RPMI8226 (cell line): ENCODE measurements around the gene MRPL47.
A peak's percentile ranks its signal among the peaks of the same experiment; 100 is the strongest.
"Not testable (repeated sequence)": the region's sequence is repeated elsewhere in the genome, so short reads cannot be mapped to it uniquely, and the experiment has no call there.

ENCODE experiments used
- DNase-seq: peaks from one replicate; pipeline ENCODE4 v3.0.0-alpha.2; 2015

The MRPL47 gene

DNA sequence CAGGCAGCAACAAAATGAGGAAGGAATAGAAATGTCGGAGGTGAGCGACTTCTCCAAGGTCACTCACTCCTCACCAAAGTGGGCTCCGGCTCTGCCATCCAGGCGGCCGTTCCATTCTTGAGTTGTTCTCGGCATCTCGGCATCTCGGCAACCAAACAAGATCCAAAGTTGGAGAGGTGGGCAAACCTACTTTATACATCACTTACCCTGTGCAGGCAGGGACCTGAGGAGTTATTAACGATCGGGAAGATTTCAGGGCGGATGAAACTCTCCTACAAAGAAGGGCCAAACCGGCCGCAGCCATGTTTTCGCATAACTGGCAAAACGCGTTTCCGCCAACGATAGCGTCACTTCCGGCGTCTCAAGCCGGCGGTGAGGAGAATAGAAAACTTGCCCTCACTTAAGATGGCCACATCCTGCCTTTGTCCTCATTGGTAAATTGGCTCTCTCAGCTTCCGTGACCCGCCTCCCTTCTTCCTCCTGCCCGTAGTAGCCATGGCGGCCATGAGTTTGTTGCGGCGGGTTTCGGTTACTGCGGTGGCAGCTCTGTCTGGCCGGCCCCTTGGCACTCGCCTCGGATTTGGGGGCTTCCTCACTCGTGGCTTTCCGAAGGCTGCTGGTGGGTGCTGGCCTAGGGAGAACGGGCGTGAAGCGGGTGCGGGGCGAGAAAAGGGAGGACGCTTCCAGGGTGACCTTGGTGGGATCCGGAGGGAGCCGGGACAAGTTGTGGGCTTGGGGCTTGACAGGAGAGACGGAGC is at the start of gene MRPL47, which contains the start of gene NDUFB5:
MRPL47 (minus strand) TSS at position 318 of the 758 bp plus-strand sequence; CDS start at position 304, 14 bp downstream.
NDUFB5 (plus strand) TSS at position 474 of the 758 bp plus-strand sequence; CDS start at position 496, 22 bp downstream.
- peak; percentile 100 for DNase-seq

DNA sequence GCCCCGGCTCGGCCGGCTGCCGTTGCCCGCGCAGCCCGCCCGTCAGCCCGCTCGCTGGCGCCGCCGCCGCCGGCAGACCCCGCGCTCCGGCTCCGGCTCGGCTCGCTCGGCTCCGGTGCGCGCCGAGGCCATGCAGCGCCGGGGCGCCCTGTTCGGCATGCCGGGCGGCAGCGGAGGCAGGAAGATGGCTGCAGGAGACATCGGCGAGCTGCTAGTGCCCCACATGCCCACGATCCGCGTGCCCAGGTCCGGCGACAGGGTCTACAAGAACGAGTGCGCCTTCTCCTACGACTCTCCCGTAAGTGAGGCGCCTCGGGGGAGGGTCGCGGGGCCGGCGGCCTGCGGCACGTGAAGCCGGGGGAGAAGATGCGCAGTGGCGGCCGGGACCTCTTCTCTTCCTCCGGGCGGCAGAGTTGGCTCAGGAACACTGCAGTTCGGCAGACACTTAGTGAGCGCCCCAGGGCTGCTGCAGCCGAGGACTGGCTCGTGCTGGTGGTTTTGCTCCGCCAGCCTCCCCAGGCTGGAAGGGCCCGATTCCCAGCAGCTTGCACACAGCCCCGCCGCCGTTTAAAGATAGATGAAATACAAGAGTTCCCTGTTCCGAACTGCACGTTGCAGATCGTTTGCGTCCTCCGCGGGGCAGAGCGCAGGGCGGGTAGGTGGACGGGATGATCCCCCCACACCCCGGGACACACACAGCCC is 48.8 kb upstream of the MRPL47 start:
- peak; percentile 90 for DNase-seq

DNA sequence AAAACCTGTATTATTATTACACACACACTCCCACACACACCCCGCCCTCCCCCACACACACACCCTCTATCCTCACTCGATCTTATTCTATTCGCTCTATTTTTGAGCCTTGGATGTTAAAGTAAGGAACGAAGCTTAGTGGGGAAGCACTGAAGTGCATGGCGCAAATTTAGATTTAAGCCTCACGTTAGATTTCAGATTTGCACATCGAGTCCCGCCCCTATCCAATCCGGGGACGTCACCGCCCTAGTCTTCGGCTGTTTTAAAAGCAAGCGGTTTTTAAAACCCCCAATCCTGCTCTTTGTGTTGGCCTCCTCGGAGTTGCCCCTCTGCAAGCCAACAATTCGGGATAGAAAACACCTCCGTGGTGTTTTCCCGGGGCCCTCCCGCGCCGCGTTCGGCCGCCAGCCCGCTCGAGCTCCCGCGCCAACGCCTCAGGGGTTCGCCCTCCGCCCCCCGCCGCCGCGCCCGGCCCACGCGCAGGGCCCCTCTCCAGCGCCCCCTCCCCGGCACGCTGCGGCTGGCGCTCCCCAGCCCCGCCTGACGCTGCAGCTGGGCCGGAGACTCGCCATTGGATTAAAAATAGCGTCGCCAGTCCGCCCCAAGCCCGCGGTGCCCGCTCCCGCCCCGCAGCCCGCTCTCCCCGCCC is 48.1 kb upstream of the MRPL47 start, which contains the start of gene USP13:
USP13 (plus strand) TSS at position 594 of the 649 bp plus-strand sequence. CDS start 186 bp downstream, outside the sequence.
- peak; percentile 88 for DNase-seq

DNA sequence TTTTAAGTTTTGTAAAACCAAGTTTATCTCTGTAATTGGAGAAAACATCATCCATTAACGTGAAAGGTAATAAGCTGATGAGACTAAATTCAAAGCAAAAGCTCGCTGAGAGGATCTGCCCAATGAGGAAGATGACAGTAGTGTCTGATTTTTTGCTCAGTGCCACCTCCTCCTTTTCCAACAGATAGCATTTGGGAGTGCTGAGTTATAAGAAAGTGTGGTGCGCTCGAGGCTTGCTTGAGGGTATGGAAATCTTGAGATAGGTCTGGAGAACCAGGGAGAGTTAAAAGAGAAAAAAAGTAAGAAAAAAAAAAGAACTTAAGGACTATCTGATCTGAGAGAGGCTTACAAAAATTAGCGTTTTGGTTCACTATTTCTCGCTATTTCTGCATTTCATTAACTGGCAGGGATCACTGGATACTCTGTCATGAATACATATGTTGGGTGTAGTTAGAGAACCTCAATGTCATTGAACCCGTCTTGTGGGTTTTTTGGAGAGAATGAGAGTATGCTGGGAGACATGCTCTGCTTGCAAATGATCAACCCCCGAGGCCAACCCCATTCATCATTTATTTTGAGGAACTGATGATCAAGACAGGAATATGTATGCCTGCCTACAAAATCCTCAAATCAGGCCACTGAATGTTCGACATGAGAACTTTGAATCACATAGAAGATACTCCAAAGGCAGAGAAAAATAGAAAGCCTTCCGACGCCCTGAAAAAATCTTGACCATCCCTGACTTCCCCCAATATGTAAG is 47.4 kb upstream of the MRPL47 start:
- DNase-seq: peak; percentile 13

- no peak for DNase-seq
Observed at GRCh38 chr3:179646177-179646576, 41.7 kb upstream of the MRPL47 start.

GRCh38 chr3:179643837-179644236 is 39.4 kb upstream of the MRPL47 start:
- not testable (repeated sequence) for DNase-seq

DNA sequence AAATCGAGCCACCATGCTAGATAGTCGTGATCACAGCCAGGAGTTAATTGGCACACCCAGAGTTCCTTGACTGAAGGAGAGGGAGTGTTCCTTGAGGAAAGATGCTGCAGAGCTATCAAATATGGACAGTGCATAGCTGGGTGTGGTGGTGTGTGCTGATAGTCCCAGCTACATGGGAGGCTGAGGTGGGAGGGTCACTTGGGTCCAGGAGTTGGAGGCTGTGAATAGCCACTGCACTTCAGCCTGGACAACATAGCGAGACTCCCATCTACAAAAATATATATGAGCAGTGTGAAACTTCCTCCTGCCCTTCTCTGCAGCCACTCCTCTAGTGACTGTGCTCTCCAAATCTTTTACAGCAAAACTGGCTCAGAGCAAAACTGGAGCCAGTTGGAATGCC is 38.4 kb upstream of the MRPL47 start:
- DNase-seq: no peak

DNA sequence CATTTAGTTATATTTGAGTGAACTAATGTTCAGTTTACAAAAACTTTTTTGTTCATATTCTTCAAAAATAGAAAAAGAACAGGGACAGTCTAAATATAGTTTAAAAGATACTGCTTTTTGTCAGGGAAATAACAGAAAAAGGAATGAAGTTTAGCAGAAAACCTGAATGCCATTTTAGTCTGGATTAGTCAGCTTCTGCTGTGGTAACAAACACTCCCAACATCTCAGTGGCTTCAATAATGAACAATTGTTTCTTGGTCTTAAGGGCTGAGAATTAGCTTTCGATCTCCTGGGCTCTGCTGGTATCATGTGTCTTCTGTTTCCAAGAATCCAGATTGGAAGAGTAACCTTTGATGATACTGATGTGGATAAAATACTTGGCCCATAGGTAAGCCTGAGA is 36.0 kb upstream of the MRPL47 start:
- DNase-seq: no peak

- no peak for DNase-seq
Observed at GRCh38 chr3:179630753-179631451, 26.5 kb upstream of the MRPL47 start.

DNA sequence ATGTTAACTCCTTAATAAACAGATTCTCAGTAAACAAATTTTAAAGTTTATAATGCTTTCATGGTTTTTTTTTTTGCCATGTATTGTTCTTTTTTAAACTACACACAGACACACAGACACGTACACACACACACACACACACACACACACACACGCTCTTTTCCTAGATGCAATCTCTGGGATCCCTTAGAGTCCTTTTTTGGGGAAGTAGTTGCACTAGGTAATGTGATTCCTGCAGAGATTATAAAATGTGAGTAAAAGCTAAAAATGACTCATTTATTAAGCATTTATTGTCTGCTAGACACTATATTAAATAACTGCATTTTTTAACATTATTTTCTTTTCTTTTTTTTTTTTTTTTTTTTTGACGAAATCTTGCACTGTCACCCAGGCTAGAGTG is 20.0 kb upstream of the MRPL47 start:
- no peak for DNase-seq

DNA sequence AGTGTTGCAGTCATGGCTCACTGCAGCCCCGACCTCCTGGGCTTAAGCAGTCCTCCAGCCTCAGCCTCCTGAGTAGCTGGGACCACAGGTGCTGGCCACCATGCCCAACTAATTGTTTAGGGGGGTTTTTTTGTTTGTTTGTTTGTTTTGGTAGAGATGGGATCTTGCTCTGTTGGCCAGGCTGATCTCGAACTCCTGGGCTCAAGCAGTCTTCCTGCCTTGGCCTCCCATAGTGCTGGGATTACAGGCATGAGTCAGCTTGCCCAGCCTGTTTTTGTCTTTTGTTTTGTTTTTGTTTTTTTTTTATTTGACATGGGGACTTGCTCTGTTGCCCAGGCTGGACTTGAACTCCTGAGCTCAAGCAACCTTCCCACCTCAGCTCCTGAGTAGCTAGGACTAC is 17.6 kb upstream of the MRPL47 start:
- no peak for DNase-seq

DNA sequence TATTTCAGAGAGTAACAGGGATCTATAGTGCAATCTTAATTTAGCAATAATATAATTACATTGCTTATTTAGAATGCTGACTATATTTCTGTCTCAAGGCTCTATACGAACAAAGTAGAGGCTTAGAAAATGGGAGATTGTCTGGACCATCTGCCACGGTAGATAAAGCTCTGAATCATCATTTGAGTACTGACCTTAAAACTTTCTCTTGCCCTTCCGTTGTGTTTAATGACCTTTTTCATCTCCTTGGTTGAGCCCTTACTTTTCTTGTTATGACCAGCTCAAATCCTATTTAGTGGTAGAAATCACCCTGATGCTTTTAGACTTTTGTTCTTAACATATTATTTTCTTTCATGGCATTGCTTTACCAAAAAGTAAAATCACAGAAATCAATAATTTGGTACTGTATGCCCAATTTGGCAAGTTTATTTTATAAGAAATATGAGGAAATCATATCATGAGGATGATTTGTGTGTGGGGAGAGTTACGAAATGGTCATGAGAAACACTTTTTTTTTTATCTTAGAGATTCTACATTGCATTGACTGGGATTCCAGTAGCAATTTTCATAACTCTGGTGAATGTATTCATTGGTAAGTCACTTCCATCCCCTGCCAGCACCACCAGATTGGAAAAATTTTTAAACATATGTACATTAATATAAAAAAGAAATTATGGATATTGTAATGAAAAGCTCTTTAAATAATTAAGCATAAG is 11.2 kb upstream of the MRPL47 start:
- DNase-seq: no peak

DNA sequence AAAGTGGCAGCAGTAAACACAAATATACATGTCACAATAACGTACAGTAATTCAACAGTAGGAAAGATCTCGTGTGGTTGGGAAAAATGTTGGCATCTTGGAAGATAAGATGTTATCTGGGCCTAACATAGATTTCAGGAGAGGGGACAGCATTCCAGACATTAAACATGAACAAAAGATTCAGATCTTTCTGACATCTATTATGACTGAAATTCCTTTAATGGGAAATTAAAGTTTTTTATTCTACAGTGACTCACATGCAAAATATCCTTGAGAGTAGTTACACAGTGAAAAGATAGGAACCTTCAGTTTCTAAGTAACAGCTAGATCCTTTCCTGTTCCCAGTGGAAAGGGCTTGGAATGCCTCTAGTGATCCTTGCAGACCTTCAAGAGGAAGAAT is 9.4 kb upstream of the MRPL47 start:
- no peak for DNase-seq

DNA sequence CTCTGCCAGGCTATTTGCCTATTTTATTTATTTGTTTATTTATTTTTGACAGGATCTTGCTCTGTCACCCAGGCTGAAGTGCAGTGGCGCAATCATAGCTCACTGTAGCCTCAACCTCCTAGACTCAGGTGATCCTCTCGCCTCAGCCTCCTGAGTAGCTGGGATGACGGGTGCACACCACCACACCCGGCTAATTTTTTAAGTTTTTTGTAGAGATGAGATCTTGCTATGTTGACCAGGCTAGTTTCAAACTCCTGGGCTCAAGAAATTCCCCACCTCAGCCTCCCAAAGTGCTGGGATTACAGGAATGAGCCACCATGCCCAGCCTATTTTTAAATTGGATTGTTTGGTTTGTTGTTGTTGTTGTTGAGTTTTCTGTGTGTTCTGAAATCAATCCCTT is 5.6 kb upstream of the MRPL47 start:
- DNase-seq: no peak

DNA sequence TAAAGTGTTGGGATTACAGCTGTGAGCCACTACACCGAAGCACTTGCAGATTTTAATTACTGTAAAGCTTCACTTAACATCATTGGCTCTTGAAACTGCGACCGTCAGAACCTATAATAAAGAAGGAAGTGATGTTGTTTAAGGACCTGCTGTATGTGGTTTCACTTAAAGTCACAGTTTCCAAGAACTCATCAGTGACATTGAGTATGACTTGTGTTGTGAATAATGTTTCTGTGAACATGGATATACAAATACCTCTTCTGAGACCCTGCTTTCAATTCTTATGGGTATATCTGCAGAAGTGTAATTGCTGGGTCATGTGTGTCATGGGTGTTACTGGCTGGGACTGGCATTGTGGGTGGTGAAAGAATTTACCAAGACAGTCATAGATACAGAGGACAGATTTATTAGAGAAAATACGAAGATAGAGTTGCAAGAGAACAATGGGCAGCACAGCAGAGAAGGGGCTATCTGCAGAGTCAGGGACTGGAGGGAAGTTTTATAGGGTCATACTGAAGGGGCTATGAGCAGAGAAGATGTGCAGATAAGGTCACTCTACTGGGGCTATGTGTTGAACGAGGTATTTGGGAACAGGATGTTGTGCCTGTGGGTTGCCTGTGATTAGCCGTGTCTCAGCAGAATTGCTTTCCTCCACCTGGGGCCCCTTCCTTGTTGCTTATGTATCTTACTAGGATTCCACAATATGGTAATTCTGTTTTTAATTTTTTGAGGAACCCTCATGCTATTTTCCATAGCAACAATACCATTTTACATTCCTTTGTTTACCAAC is 4.7 kb upstream of the MRPL47 start:
- no peak for DNase-seq

DNA sequence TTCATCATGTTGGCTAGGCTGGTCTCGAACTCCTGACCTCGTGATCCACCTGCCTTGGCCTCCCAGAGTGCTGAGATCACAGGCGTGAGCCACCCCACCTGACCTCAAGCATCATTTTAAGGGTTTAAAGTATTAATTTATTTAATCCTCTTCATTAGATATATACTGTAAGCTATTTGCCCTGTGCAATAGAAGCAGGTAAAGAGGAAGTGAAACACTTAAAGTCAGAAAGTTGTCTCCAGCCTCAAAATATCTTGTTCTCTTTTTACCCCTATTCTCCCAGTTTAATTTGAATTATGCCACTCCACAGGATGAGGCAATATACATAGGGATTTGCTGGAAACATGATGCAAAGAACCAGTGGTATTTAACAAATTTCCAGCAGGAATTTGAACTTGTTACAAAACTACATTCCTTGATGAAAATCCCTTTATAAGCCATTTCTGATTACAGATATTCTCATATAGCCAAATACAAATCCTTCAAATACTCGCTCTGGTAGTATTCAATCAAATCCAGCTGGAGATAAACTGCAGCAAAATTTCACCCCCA is 2.2 kb upstream of the MRPL47 start:
- peak; percentile 46 for DNase-seq

DNA sequence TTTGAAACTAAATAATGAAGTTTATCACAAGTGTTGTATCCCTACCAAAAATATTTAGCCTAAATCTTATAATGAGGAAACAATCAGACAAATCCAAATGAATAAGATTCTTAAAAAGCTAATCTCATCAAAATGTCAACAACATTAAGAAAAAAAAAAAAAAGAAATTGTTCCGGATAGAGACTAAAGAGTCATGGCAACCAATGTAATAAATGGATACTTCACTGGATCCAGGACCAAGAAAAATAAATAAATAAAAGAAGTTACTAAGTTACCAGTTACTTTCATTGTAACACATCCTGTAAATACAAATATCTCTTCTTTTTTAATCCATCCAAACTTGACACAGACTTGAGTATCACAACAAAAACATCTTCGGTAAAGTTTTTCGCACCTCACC is 607 bp downstream of the MRPL47 start:
- DNase-seq: no peak

DNA sequence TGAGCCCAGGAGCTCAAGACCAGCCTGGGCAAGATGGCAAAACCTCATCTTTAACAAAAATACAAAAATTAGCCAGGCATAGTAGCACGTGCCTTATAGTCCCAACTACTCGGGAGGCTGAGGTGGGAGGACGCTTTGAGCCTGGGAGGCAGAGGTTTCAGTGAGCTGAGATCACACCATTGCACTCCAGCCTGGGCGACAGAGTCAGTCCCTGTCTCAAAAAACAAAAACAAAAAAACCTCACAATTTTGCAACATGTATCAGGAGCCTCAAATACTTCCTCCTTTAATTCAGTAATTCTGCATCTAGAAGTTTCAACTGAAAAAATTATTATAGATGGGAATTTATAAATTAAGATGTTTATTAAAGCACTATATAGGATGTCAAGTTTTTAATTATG is 1.1 kb downstream of the MRPL47 start:
- no peak for DNase-seq

GRCh38 chr3:179599531-179599930 is 4.9 kb downstream of the MRPL47 start:
- DNase-seq: no peak

GRCh38 chr3:179591313-179591712 is 13.1 kb downstream of the MRPL47 start:
- DNase-seq: no peak
